Inferior parietal cortex (tissue), 1 donor: ENCODE measurements around the gene GOLGA8K.
"Not testable (repeated sequence)": the region's sequence is repeated elsewhere in the genome, so short reads cannot be mapped to it uniquely, and the experiment has no call there.

Experiments
- DNase-seq: peaks from one replicate; pipeline ENCODE4 v3.0.0-alpha.2; 2016; ENCODE audit errors: extremely low spot score

The GOLGA8K gene

GRCh38 chr15:32352748-32353147, 50.3 kb downstream of the GOLGA8K start:
- not testable (repeated sequence) for DNase-seq

- DNase-seq = not testable (repeated sequence)
These were observed 52.4 kb downstream of the GOLGA8K start for GRCh38 chr15:32350563-32351220.

GRCh38 chr15:32347037-32347436, 56.1 kb downstream of the GOLGA8K start:
- DNase-seq = not testable (repeated sequence)

GRCh38 chr15:32345978-32346547, 57.0 kb downstream of the GOLGA8K start:
- DNase-seq = not testable (repeated sequence)

GRCh38 chr15:32343921-32344320, 59.2 kb downstream of the GOLGA8K start:
- not testable (repeated sequence) for DNase-seq
